ENCODE results near the gene CADM2. TPM values are rescaled to one million over a fixed set of nuclear protein-coding genes. Genes with fewer than 3 reads are reported as not detected.

CADM2 gene
- total and polyA plus RNA-seq, 2 experiments from 2014 or later, result 13.3 to 47.5 TPM

- Mint-ChIP-seq H3K4me3 (no peak overlapping the region), H3K36me3 (ENCODE audit: low read depth) (no peaks in the 10 kb centered on the region), H3K27me3 (ENCODE audit: insufficient read depth, low read depth, poor library complexity) (no peaks in the 10 kb centered on the region), H3K4me1 (peaks cover 14% of the 10 kb centered on the region; the same call in 2 of the 3 replicates), H3K9me3 (no peaks in the 10 kb centered on the region), H3K27ac (no peak overlapping the region)
- Histone ChIP-seq H3K36me3 (ENCODE audit: insufficient read depth) (no peaks in the 10 kb centered on the region), H3K27me3 (ENCODE audit: insufficient read depth) (no peaks in the 10 kb centered on the region), H3K4me3 (no peak overlapping the region), H3F3A (replicated peaks; ENCODE audit: low read depth) (no peaks in the 10 kb centered on the region), H3K4me2 (no peak overlapping the region), H3K27ac (ENCODE audit: low read depth) (no peak overlapping the region), H2AFZ (no peak overlapping the region), H3K79me2 (replicated peaks; ENCODE audit: insufficient read depth) (no peaks in the 10 kb centered on the region), H4K20me1 (replicated peaks; ENCODE audit: insufficient read depth) (no peaks in the 10 kb centered on the region), H3K9me2 (ENCODE audit: insufficient read depth) (no peaks in the 10 kb centered on the region), H3K4me1 (ENCODE audit: insufficient read depth) (no peaks in the 10 kb centered on the region)
- TF ChIP-seq CTCF (conservative IDR thresholded peaks at IDR 0.05; ENCODE audit: low read depth in 2 of 2), result no peak
- TF ChIP-seq STAT1 (IDR thresholded peaks at IDR 0.05; ENCODE audit: unreplicated experiment), result no peak
- TF ChIP-seq CREB1 (CRISPR knock-in tag; IDR thresholded peaks at IDR 0.05; ENCODE audit: low read depth), result no peak
- no peak for TF ChIP-seq POLR2AphosphoS5 (IDR thresholded peaks at IDR 0.05; ENCODE audit: low read depth)
- TF ChIP-seq NANOG (IDR thresholded peaks at IDR 0.05; ENCODE audit: borderline replicate concordance), result no peak
- no peak for TF ChIP-seq EZH2 (IDR thresholded peaks at IDR 0.05; ENCODE audit: low read depth, unreplicated experiment)
- TF ChIP-seq ZNF331 (CRISPR knock-in tag; IDR thresholded peaks at IDR 0.05; ENCODE audit: low read depth), result no peak
- TF ChIP-seq, protein P1, sequence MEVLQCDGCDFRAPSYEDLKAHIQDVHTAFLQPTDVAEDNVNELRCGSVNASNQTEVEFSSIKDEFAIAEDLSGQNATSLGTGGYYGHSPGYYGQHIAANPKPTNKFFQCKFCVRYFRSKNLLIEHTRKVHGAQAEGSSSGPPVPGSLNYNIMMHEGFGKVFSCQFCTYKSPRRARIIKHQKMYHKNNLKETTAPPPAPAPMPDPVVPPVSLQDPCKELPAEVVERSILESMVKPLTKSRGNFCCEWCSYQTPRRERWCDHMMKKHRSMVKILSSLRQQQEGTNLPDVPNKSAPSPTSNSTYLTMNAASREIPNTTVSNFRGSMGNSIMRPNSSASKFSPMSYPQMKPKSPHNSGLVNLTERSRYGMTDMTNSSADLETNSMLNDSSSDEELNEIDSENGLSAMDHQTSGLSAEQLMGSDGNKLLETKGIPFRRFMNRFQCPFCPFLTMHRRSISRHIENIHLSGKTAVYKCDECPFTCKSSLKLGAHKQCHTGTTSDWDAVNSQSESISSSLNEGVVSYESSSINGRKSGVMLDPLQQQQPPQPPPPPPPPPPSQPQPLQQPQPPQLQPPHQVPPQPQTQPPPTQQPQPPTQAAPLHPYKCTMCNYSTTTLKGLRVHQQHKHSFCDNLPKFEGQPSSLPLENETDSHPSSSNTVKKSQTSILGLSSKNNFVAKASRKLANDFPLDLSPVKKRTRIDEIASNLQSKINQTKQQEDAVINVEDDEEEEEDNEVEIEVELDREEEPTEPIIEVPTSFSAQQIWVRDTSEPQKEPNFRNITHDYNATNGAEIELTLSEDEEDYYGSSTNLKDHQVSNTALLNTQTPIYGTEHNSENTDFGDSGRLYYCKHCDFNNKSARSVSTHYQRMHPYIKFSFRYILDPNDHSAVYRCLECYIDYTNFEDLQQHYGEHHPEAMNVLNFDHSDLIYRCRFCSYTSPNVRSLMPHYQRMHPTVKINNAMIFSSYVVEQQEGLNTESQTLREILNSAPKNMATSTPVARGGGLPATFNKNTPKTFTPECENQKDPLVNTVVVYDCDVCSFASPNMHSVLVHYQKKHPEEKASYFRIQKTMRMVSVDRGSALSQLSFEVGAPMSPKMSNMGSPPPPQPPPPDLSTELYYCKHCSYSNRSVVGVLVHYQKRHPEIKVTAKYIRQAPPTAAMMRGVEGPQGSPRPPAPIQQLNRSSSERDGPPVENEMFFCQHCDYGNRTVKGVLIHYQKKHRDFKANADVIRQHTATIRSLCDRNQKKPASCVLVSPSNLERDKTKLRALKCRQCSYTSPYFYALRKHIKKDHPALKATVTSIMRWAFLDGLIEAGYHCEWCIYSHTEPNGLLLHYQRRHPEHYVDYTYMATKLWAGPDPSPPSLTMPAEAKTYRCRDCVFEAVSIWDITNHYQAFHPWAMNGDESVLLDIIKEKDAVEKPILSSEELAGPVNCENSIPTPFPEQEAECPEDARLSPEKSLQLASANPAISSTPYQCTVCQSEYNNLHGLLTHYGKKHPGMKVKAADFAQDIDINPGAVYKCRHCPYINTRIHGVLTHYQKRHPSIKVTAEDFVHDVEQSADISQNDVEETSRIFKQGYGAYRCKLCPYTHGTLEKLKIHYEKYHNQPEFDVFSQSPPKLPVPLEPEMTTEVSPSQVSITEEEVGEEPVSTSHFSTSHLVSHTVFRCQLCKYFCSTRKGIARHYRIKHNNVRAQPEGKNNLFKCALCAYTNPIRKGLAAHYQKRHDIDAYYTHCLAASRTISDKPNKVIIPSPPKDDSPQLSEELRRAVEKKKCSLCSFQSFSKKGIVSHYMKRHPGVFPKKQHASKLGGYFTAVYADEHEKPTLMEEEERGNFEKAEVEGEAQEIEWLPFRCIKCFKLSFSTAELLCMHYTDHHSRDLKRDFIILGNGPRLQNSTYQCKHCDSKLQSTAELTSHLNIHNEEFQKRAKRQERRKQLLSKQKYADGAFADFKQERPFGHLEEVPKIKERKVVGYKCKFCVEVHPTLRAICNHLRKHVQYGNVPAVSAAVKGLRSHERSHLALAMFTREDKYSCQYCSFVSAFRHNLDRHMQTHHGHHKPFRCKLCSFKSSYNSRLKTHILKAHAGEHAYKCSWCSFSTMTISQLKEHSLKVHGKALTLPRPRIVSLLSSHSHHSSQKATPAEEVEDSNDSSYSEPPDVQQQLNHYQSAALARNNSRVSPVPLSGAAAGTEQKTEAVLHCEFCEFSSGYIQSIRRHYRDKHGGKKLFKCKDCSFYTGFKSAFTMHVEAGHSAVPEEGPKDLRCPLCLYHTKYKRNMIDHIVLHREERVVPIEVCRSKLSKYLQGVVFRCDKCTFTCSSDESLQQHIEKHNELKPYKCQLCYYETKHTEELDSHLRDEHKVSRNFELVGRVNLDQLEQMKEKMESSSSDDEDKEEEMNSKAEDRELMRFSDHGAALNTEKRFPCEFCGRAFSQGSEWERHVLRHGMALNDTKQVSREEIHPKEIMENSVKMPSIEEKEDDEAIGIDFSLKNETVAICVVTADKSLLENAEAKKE (CRISPR knock-in tag; IDR thresholded peaks at IDR 0.05), result no peak
- no peak for TF ChIP-seq EZH2phosphoT487 (IDR thresholded peaks at IDR 0.05; ENCODE audit: unreplicated experiment)
- TF ChIP-seq ZNF114 (CRISPR knock-in tag; IDR thresholded peaks at IDR 0.05), result no peak
- TF ChIP-seq JUNB (IDR thresholded peaks at IDR 0.05; ENCODE audit: unreplicated experiment), result no peak
- TF ChIP-seq, protein P2, sequence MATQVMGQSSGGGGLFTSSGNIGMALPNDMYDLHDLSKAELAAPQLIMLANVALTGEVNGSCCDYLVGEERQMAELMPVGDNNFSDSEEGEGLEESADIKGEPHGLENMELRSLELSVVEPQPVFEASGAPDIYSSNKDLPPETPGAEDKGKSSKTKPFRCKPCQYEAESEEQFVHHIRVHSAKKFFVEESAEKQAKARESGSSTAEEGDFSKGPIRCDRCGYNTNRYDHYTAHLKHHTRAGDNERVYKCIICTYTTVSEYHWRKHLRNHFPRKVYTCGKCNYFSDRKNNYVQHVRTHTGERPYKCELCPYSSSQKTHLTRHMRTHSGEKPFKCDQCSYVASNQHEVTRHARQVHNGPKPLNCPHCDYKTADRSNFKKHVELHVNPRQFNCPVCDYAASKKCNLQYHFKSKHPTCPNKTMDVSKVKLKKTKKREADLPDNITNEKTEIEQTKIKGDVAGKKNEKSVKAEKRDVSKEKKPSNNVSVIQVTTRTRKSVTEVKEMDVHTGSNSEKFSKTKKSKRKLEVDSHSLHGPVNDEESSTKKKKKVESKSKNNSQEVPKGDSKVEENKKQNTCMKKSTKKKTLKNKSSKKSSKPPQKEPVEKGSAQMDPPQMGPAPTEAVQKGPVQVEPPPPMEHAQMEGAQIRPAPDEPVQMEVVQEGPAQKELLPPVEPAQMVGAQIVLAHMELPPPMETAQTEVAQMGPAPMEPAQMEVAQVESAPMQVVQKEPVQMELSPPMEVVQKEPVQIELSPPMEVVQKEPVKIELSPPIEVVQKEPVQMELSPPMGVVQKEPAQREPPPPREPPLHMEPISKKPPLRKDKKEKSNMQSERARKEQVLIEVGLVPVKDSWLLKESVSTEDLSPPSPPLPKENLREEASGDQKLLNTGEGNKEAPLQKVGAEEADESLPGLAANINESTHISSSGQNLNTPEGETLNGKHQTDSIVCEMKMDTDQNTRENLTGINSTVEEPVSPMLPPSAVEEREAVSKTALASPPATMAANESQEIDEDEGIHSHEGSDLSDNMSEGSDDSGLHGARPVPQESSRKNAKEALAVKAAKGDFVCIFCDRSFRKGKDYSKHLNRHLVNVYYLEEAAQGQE (IDR thresholded peaks at IDR 0.05; ENCODE audit: unreplicated experiment), result no peak
- TF ChIP-seq, protein P3, sequence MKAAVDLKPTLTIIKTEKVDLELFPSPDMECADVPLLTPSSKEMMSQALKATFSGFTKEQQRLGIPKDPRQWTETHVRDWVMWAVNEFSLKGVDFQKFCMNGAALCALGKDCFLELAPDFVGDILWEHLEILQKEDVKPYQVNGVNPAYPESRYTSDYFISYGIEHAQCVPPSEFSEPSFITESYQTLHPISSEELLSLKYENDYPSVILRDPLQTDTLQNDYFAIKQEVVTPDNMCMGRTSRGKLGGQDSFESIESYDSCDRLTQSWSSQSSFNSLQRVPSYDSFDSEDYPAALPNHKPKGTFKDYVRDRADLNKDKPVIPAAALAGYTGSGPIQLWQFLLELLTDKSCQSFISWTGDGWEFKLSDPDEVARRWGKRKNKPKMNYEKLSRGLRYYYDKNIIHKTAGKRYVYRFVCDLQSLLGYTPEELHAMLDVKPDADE (IDR thresholded peaks at IDR 0.05), result no peak
- ATAC-seq (no peak), DNase-seq (ENCODE audit: low spot score) (no peak)
Observed at GRCh38 chr3:85605066-85605465, 646.3 kb downstream of the CADM2 start.
